Liver (tissue), 9 donors: ENCODE data around the gene BRCA1. TPM values are rescaled to one million over a fixed set of nuclear protein-coding genes. Genes with fewer than 3 reads are reported as not detected.

ENCODE experiments used
- DNase-seq: peaks from one replicate; pipeline ENCODE4 v3.0.0-alpha.2; 2017; ENCODE audit warnings: low spot score
- H3K27ac ChIP-seq, 2 donors: one replicate each; pipeline ENCODE4 v1.7.0; 2013; ENCODE audit warnings: inconsistent platforms in 2 of 2, low read length in 2 of 2, control low read depth in 1 of 2, low read depth in 1 of 2, mild to moderate bottlenecking in 1 of 2
- H3K27me3 ChIP-seq, 4 donors: one replicate each; pipeline versions ENCODE4 v1.6.1 to v1.7.0; 2013; ENCODE audit warnings: low read length in 3 of 4, inconsistent platforms in 1 of 4, mild to moderate bottlenecking in 1 of 4, moderate library complexity in 1 of 4; ENCODE audit not compliant: control insufficient read depth in 4 of 4, insufficient read depth in 4 of 4
- H3K36me3 ChIP-seq, 4 donors: one replicate each; pipeline versions ENCODE4 v1.6.1 to v1.7.0; 2013; ENCODE audit warnings: low read length in 3 of 4, mild to moderate bottlenecking in 3 of 4, low read depth in 1 of 4, moderate library complexity in 1 of 4; ENCODE audit not compliant: control insufficient read depth in 4 of 4, insufficient read depth in 3 of 4
- H3K4me1 ChIP-seq, 4 donors: one replicate each; pipeline versions ENCODE4 v1.6.1 to v1.7.0; 2013; ENCODE audit warnings: low read length in 3 of 4, mild to moderate bottlenecking in 3 of 4, moderate library complexity in 1 of 4; ENCODE audit not compliant: control insufficient read depth in 4 of 4, insufficient read depth in 4 of 4
- H3K4me3 ChIP-seq, 3 donors: one replicate each; pipeline versions ENCODE4 v1.6.1 to v1.7.0; 2013; ENCODE audit warnings: low read length in 3 of 3, control low read depth in 1 of 3, low read depth in 1 of 3, mild to moderate bottlenecking in 1 of 3
- H3K9ac ChIP-seq, 2 donors: one replicate each; pipeline ENCODE4 v1.7.0; 2013; ENCODE audit warnings: low read length in 2 of 2, mild to moderate bottlenecking in 2 of 2, moderate library complexity in 2 of 2, control low read depth in 1 of 2, low read depth in 1 of 2
- H3K9me3 ChIP-seq, 4 donors: one replicate each; pipeline versions ENCODE4 v1.6.1 to v1.7.0; 2013; ENCODE audit warnings: low read length in 3 of 4; ENCODE audit not compliant: control insufficient read depth in 4 of 4
- EGR1 ChIP-seq, 2 donors: IDR thresholded peaks; 2 replicates each; pipeline ENCODE4 v1.6.1; 2016 to 2018; ENCODE audit warnings: antibody characterized with exemption in 2 of 2, low read depth in 2 of 2
- FOXA1 ChIP-seq: IDR thresholded peaks from 2 replicates; pipeline ENCODE4 v1.6.1; 2016; ENCODE audit warnings: antibody characterized with exemption
- FOXA2 ChIP-seq: IDR thresholded peaks from 2 replicates; pipeline ENCODE4 v1.6.1; 2016; ENCODE audit warnings: antibody characterized with exemption
- GABPA ChIP-seq, 2 donors: IDR thresholded peaks in 1 of 2; conservative IDR thresholded peaks in 1 of 2; 2 replicates each; pipeline ENCODE4 v1.6.1; 2016; ENCODE audit warnings: antibody characterized with exemption in 2 of 2, mild to moderate bottlenecking in 1 of 2, moderate library complexity in 1 of 2
- HNF4G ChIP-seq: IDR thresholded peaks from 2 replicates; pipeline ENCODE4 v1.6.1; 2016; ENCODE audit warnings: antibody characterized with exemption
- JUND ChIP-seq, 2 donors: IDR thresholded peaks; 2 replicates each; pipeline ENCODE4 v1.6.1; 2016; ENCODE audit warnings: antibody characterized with exemption in 2 of 2
- MAX ChIP-seq: IDR thresholded peaks from 2 replicates; pipeline ENCODE4 v1.6.1; 2016; ENCODE audit warnings: antibody characterized with exemption
- RAD21 ChIP-seq, 2 donors: IDR thresholded peaks; 2 replicates each; pipeline ENCODE4 v1.6.1; 2016; ENCODE audit warnings: antibody characterized with exemption in 2 of 2, mild to moderate bottlenecking in 2 of 2
- RXRA ChIP-seq, 2 donors: IDR thresholded peaks; 2 replicates each; pipeline ENCODE4 v1.6.1; 2017 to 2018; ENCODE audit warnings: antibody characterized with exemption in 2 of 2, mild to moderate bottlenecking in 1 of 2
- SP1 ChIP-seq: IDR thresholded peaks from 2 replicates; pipeline ENCODE4 v1.6.1; 2018; ENCODE audit warnings: antibody characterized with exemption, mild to moderate bottlenecking
- YY1 ChIP-seq: IDR thresholded peaks from 2 replicates; pipeline ENCODE4 v1.6.1; 2016; ENCODE audit warnings: antibody characterized with exemption, mild to moderate bottlenecking
- ZBTB33 ChIP-seq: IDR thresholded peaks from 2 replicates; pipeline ENCODE4 v1.6.1; 2016; ENCODE audit warnings: antibody characterized with exemption
- WGBS: extraction: QIAGEN DNeasy Blood & Tissue Kit; methylation state at CpG from one replicate; pipeline ENCODE4 v1.1.7; 2013; 5-methylcytosine and 5-hydroxymethylcytosine counted together
- polyA plus RNA-seq, 2 donors: library from polyadenylated mRNA; stranded (reverse) in 1 of 2; unstranded in 1 of 2; fragments of 200-250 nt in 1 of 2; fragments of >200 nt in 1 of 2; fragmentation: Nextera tagmentation in 1 of 2; extraction: Ambion mirVana in 1 of 2; gene quantifications; one replicate each; pipeline versions ENCODE4 v1.2.1 to v1.2.3, GENCODE V29; 2013 to 2015
- total RNA-seq, 2 donors: library from RNA; depleted of rRNA; stranded (reverse); fragments of >200 nt; gene quantifications; one replicate each; pipeline ENCODE4 v1.2.3, GENCODE V29; 2014
- TF ChIP-seq, protein P1 (sequence below): IDR thresholded peaks from 2 replicates; pipeline ENCODE4 v1.6.1; 2016; ENCODE audit warnings: antibody characterized with exemption, mild to moderate bottlenecking
- TF ChIP-seq, protein P2 (sequence below): fragments of 150-350 bp; IDR thresholded peaks from 2 replicates; pipeline ENCODE4 v1.5.1; 2017; ENCODE audit warnings: improper control_type of control experiment, low read depth, low read length; ENCODE audit not compliant: missing input control
- donor health status: healthy.
- donor health status: healthy.
- donor health status: healthy.
- donor health status: healthy.
- donor health status: healthy.

The BRCA1 gene
- total and polyA plus RNA-seq, 4 donors, result 1.5 to 18.6 (median 12.8) TPM

GRCh38 chr17:43020789-43021740 lies 104.1 kb downstream of the BRCA1 start:
- Histone ChIP-seq H3K27me3 (no peaks in the 10 kb centered on the region), H3K36me3 (peaks cover 0 to under 1% (median 0%) of the 10 kb centered on the region in 4 donors), H3K9ac (no peak overlapping the region), H3K4me1 (peaks cover 6 to 32% (median 19%) of the 10 kb centered on the region in 4 donors), H3K4me3 (peak overlapping the region; percentile 59 to 92 (median 85)), H3K27ac (peak overlapping the region; percentile 70 to 80), H3K9me3 (no peaks in the 10 kb centered on the region)
- 32% methylated on average over 40 of the region's 40 CpGs for WGBS
- TF ChIP-seq YY1 (no peak), SP1 (no peak), FOXA2 (no peak), ZBTB33 (no peak), RAD21 (IDR thresholded peaks at IDR 0.05) (no peak), FOXA1 (no peak), MAX (no peak), EGR1 (IDR thresholded peaks at IDR 0.05; ENCODE audit: low read depth in 2 of 2) (no peak), JUND (IDR thresholded peaks at IDR 0.05) (no peak), RXRA (IDR thresholded peaks at IDR 0.05) (no peak), GABPA (IDR thresholded peaks at IDR 0.05 in 1 of 2, conservative IDR thresholded peaks at IDR 0.05 in 1 of 2) (no peak), HNF4G (no peak)
- TF ChIP-seq, protein P1, sequence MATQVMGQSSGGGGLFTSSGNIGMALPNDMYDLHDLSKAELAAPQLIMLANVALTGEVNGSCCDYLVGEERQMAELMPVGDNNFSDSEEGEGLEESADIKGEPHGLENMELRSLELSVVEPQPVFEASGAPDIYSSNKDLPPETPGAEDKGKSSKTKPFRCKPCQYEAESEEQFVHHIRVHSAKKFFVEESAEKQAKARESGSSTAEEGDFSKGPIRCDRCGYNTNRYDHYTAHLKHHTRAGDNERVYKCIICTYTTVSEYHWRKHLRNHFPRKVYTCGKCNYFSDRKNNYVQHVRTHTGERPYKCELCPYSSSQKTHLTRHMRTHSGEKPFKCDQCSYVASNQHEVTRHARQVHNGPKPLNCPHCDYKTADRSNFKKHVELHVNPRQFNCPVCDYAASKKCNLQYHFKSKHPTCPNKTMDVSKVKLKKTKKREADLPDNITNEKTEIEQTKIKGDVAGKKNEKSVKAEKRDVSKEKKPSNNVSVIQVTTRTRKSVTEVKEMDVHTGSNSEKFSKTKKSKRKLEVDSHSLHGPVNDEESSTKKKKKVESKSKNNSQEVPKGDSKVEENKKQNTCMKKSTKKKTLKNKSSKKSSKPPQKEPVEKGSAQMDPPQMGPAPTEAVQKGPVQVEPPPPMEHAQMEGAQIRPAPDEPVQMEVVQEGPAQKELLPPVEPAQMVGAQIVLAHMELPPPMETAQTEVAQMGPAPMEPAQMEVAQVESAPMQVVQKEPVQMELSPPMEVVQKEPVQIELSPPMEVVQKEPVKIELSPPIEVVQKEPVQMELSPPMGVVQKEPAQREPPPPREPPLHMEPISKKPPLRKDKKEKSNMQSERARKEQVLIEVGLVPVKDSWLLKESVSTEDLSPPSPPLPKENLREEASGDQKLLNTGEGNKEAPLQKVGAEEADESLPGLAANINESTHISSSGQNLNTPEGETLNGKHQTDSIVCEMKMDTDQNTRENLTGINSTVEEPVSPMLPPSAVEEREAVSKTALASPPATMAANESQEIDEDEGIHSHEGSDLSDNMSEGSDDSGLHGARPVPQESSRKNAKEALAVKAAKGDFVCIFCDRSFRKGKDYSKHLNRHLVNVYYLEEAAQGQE, result no peak
- TF ChIP-seq, protein P2, sequence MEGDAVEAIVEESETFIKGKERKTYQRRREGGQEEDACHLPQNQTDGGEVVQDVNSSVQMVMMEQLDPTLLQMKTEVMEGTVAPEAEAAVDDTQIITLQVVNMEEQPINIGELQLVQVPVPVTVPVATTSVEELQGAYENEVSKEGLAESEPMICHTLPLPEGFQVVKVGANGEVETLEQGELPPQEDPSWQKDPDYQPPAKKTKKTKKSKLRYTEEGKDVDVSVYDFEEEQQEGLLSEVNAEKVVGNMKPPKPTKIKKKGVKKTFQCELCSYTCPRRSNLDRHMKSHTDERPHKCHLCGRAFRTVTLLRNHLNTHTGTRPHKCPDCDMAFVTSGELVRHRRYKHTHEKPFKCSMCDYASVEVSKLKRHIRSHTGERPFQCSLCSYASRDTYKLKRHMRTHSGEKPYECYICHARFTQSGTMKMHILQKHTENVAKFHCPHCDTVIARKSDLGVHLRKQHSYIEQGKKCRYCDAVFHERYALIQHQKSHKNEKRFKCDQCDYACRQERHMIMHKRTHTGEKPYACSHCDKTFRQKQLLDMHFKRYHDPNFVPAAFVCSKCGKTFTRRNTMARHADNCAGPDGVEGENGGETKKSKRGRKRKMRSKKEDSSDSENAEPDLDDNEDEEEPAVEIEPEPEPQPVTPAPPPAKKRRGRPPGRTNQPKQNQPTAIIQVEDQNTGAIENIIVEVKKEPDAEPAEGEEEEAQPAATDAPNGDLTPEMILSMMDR, result no peak
- DNase-seq, result no peak
